ENCODE measurements around the gene AKR1C2. TPM values are rescaled to one million over a fixed set of nuclear protein-coding genes. Genes with fewer than 3 reads are reported as not detected.

The AKR1C2 gene
- total RNA-seq, 1 donor from 2014 or later, result not detected

GRCh38 chr10:5038733-5039132, 35.1 kb upstream of the AKR1C2 start:
- Mint-ChIP-seq H3K27ac (ENCODE audit: unreplicated experiment) (no peak overlapping the region), H3K36me3 (ENCODE audit: unreplicated experiment) (peaks cover 1% of the 10 kb centered on the region), H3K4me1 (ENCODE audit: unreplicated experiment) (no peaks in the 10 kb centered on the region), H3K9me3 (ENCODE audit: unreplicated experiment) (peaks cover 16% of the 10 kb centered on the region), H3K27me3 (ENCODE audit: unreplicated experiment) (peaks cover 10% of the 10 kb centered on the region), H3K4me3 (ENCODE audit: unreplicated experiment) (no peak overlapping the region)
- TF ChIP-seq, protein P1, sequence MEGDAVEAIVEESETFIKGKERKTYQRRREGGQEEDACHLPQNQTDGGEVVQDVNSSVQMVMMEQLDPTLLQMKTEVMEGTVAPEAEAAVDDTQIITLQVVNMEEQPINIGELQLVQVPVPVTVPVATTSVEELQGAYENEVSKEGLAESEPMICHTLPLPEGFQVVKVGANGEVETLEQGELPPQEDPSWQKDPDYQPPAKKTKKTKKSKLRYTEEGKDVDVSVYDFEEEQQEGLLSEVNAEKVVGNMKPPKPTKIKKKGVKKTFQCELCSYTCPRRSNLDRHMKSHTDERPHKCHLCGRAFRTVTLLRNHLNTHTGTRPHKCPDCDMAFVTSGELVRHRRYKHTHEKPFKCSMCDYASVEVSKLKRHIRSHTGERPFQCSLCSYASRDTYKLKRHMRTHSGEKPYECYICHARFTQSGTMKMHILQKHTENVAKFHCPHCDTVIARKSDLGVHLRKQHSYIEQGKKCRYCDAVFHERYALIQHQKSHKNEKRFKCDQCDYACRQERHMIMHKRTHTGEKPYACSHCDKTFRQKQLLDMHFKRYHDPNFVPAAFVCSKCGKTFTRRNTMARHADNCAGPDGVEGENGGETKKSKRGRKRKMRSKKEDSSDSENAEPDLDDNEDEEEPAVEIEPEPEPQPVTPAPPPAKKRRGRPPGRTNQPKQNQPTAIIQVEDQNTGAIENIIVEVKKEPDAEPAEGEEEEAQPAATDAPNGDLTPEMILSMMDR (IDR thresholded peaks at IDR 0.05), result no peak
- no peak for DNase-seq (ENCODE audit: extremely low spot score, unreplicated experiment)

GRCh38 chr10:5038101-5038500, 34.4 kb upstream of the AKR1C2 start:
- Mint-ChIP-seq H3K36me3 (ENCODE audit: unreplicated experiment) (peaks cover 2% of the 10 kb centered on the region), H3K27me3 (ENCODE audit: unreplicated experiment) (peaks cover 10% of the 10 kb centered on the region), H3K9me3 (ENCODE audit: unreplicated experiment) (peaks cover 18% of the 10 kb centered on the region), H3K4me1 (ENCODE audit: unreplicated experiment) (no peaks in the 10 kb centered on the region), H3K4me3 (ENCODE audit: unreplicated experiment) (no peak overlapping the region), H3K27ac (ENCODE audit: unreplicated experiment) (no peak overlapping the region)
- DNase-seq (ENCODE audit: extremely low spot score, unreplicated experiment), result peak; percentile 17
- TF ChIP-seq, protein P1 (IDR thresholded peaks at IDR 0.05), result no peak

- Mint-ChIP-seq H3K27me3 (ENCODE audit: unreplicated experiment) (peaks cover 2% of the 10 kb centered on the region), H3K36me3 (ENCODE audit: unreplicated experiment) (peaks cover 2% of the 10 kb centered on the region), H3K4me3 (ENCODE audit: unreplicated experiment) (no peak overlapping the region), H3K27ac (ENCODE audit: unreplicated experiment) (no peak overlapping the region), H3K4me1 (ENCODE audit: unreplicated experiment) (no peaks in the 10 kb centered on the region), H3K9me3 (ENCODE audit: unreplicated experiment) (peaks cover 21% of the 10 kb centered on the region)
- no peak for DNase-seq (ENCODE audit: extremely low spot score, unreplicated experiment)
- TF ChIP-seq, protein P1 (IDR thresholded peaks at IDR 0.05), result no peak
Observed at GRCh38 chr10:5036511-5036910, 32.9 kb upstream of the AKR1C2 start.

GRCh38 chr10:5035356-5035755, 31.7 kb upstream of the AKR1C2 start:
- Mint-ChIP-seq H3K27ac (ENCODE audit: unreplicated experiment) (no peak overlapping the region), H3K27me3 (ENCODE audit: unreplicated experiment) (peaks cover 2% of the 10 kb centered on the region), H3K9me3 (ENCODE audit: unreplicated experiment) (peaks cover 29% of the 10 kb centered on the region), H3K36me3 (ENCODE audit: unreplicated experiment) (peaks cover 2% of the 10 kb centered on the region), H3K4me1 (ENCODE audit: unreplicated experiment) (no peaks in the 10 kb centered on the region), H3K4me3 (ENCODE audit: unreplicated experiment) (no peak overlapping the region)
- DNase-seq (ENCODE audit: extremely low spot score, unreplicated experiment), result peak; percentile 64
- TF ChIP-seq, protein P1 (IDR thresholded peaks at IDR 0.05), result no peak

DNA sequence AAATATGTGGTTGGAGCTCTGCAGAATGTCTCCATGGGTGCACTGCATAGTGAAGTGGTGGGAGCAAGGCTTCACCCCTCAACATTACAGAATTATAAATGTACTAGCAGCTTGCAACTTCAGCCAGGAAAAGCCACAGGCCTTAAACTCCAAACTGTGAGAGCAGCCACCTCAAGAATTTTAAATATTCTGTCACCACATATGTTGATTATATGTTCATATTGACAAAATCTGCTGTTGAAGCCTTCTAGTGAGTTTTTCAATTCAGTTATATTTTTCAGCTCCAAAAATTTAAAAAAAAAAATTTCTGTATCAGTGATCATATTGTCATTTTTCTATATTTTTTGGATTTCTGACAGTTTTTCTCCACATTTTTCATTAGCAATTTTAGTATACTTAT, 30.9 kb upstream of the AKR1C2 start:
- H3K4me1 Mint-ChIP-seq (ENCODE audit: unreplicated experiment), result no peaks in the 10 kb centered on the region
- peaks cover 36% of the 10 kb centered on the region for H3K9me3 Mint-ChIP-seq (ENCODE audit: unreplicated experiment)
- H3K36me3 Mint-ChIP-seq (ENCODE audit: unreplicated experiment), result peaks cover 2% of the 10 kb centered on the region
- no peak overlapping the region for H3K27ac Mint-ChIP-seq (ENCODE audit: unreplicated experiment)
- DNase-seq (ENCODE audit: extremely low spot score, unreplicated experiment), result peak; percentile 19
- H3K27me3 Mint-ChIP-seq (ENCODE audit: unreplicated experiment), result peaks cover 2% of the 10 kb centered on the region
- TF ChIP-seq, protein P1 (IDR thresholded peaks at IDR 0.05), result no peak
- no peak overlapping the region for H3K4me3 Mint-ChIP-seq (ENCODE audit: unreplicated experiment)

Measured in osteocyte (in vitro differentiated cells).